ENCODE results near the gene GFER.
"Not testable (repeated sequence)": the region's sequence is repeated elsewhere in the genome, so short reads cannot be mapped to it uniquely, and the experiment has no call there.

The GFER gene

DNA sequence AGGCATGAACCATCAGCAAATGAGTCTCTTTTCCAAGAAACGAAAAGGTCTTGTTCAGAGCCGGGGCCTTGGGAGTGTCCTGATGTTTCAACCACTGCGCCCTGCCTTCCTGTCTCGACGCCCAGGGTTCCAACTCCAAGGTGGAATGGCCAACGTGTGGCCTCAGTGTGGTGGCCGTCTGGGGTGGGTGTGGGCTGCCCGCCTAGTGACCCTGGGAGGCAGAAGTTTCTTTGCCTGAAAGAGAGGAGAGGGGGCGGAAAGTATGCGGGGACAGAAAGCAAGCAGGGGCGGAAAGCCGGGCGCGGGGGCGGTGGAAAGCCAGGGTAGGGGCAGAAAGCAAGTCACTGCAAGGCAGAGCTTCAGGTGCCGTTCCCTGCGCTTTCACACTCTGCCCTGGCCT lies 45.1 kb upstream of the GFER start:
- no peak overlapping the region for H2AFZ ChIP-seq (ENCODE audit: low read depth, low read length)
- DNase-seq (no peak), ATAC-seq (ENCODE audit: insufficient read depth, low read depth) (no peak)
- H3K9me3 ChIP-seq (ENCODE audit: insufficient read depth, low read length, severe bottlenecking), result no peaks in the 10 kb centered on the region
- H4K20me1 ChIP-seq (ENCODE audit: insufficient read depth, low read length), result no peaks in the 10 kb centered on the region; the same call in 1 of the 2 replicates
- H3K36me3 ChIP-seq (ENCODE audit: insufficient read depth, low read length), result peaks cover 28% of the 10 kb centered on the region
- TF ChIP-seq, protein P1, sequence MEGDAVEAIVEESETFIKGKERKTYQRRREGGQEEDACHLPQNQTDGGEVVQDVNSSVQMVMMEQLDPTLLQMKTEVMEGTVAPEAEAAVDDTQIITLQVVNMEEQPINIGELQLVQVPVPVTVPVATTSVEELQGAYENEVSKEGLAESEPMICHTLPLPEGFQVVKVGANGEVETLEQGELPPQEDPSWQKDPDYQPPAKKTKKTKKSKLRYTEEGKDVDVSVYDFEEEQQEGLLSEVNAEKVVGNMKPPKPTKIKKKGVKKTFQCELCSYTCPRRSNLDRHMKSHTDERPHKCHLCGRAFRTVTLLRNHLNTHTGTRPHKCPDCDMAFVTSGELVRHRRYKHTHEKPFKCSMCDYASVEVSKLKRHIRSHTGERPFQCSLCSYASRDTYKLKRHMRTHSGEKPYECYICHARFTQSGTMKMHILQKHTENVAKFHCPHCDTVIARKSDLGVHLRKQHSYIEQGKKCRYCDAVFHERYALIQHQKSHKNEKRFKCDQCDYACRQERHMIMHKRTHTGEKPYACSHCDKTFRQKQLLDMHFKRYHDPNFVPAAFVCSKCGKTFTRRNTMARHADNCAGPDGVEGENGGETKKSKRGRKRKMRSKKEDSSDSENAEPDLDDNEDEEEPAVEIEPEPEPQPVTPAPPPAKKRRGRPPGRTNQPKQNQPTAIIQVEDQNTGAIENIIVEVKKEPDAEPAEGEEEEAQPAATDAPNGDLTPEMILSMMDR (IDR thresholded peaks at IDR 0.05; ENCODE audit: borderline replicate concordance, extremely low read depth, low read length, poor library complexity, severe bottlenecking), result no peak
- TF ChIP-seq EZH2 (IDR thresholded peaks at IDR 0.05; ENCODE audit: borderline replicate concordance, low read depth, low read length, severe bottlenecking), result no peak
- no peak overlapping the region for H3K9ac ChIP-seq (ENCODE audit: low read depth, low read length)
- H3K4me3 ChIP-seq (ENCODE audit: low read depth in 1 of 2, low read length in 2 of 2), result no peak overlapping the region
- no peak overlapping the region for H3K27ac ChIP-seq (ENCODE audit: low read length)
- H3K4me2 ChIP-seq (ENCODE audit: insufficient read depth, low read length), result no peak overlapping the region
- peaks cover 23% of the 10 kb centered on the region for H3K4me1 ChIP-seq (ENCODE audit: insufficient read depth, low read length)
- no peaks in the 10 kb centered on the region for H3K27me3 ChIP-seq (ENCODE audit: insufficient read depth, low read length, poor library complexity)
- no peaks in the 10 kb centered on the region; the same call in none of the 2 replicates for H3K79me2 ChIP-seq (ENCODE audit: insufficient read depth, low read length)

- H3K4me2 ChIP-seq (ENCODE audit: insufficient read depth, low read length); H3K4me3 ChIP-seq (ENCODE audit: low read depth in 1 of 2, low read length in 2 of 2); H3K79me2 ChIP-seq (ENCODE audit: insufficient read depth, low read length); H3K27me3 ChIP-seq (ENCODE audit: insufficient read depth, low read length, poor library complexity); H3K9me3 ChIP-seq (ENCODE audit: insufficient read depth, low read length, severe bottlenecking); H3K9ac ChIP-seq (ENCODE audit: low read depth, low read length); ATAC-seq (ENCODE audit: insufficient read depth, low read depth); DNase-seq; H4K20me1 ChIP-seq (ENCODE audit: insufficient read depth, low read length); H3K27ac ChIP-seq (ENCODE audit: low read length); H2AFZ ChIP-seq (ENCODE audit: low read depth, low read length): not testable (repeated sequence)
- Histone ChIP-seq H3K4me1 (ENCODE audit: insufficient read depth, low read length) (peaks cover 26% of the 10 kb centered on the region), H3K36me3 (ENCODE audit: insufficient read depth, low read length) (peaks cover 28% of the 10 kb centered on the region)
Measured at GRCh38 chr16:1939833-1940232, 44.2 kb upstream of the GFER start.

- peaks cover 26% of the 10 kb centered on the region for H3K4me1 ChIP-seq (ENCODE audit: insufficient read depth, low read length)
- no peak overlapping the region for H3K27ac ChIP-seq (ENCODE audit: low read length)
- H3K9ac ChIP-seq (ENCODE audit: low read depth, low read length), result no peak overlapping the region
- DNase-seq, result no peak
- H3K36me3 ChIP-seq (ENCODE audit: insufficient read depth, low read length), result peaks cover 28% of the 10 kb centered on the region
- ATAC-seq (ENCODE audit: insufficient read depth, low read depth), result no peak
- H3K27me3 ChIP-seq (ENCODE audit: insufficient read depth, low read length, poor library complexity), result no peaks in the 10 kb centered on the region
- H2AFZ ChIP-seq (ENCODE audit: low read depth, low read length), result no peak overlapping the region
- no peaks in the 10 kb centered on the region; the same call in none of the 2 replicates for H3K79me2 ChIP-seq (ENCODE audit: insufficient read depth, low read length)
- no peaks in the 10 kb centered on the region; the same call in 1 of the 2 replicates for H4K20me1 ChIP-seq (ENCODE audit: insufficient read depth, low read length)
- TF ChIP-seq EZH2 (IDR thresholded peaks at IDR 0.05; ENCODE audit: borderline replicate concordance, low read depth, low read length, severe bottlenecking), result no peak
- TF ChIP-seq, protein P1 (IDR thresholded peaks at IDR 0.05; ENCODE audit: borderline replicate concordance, extremely low read depth, low read length, poor library complexity, severe bottlenecking), result no peak
- H3K9me3 ChIP-seq (ENCODE audit: insufficient read depth, low read length, severe bottlenecking), result no peaks in the 10 kb centered on the region
- H3K4me2 ChIP-seq (ENCODE audit: insufficient read depth, low read length), result no peak overlapping the region
- H3K4me3 ChIP-seq (ENCODE audit: low read depth in 1 of 2, low read length in 2 of 2), result no peak overlapping the region
Measured at GRCh38 chr16:1940273-1941161, 43.5 kb upstream of the GFER start.

Measured in DND-41 (cell line).